GM12864 (cell line): Measurements from ENCODE around the gene RNGTT.

Experiments
- DNase-seq: peaks from one replicate; pipeline ENCODE4 v3.0.0-alpha.2; 2011; ENCODE audit warnings: low read depth
- H3K4me3 ChIP-seq: 2 replicates; pipeline ENCODE4 v1.5.1; 2011; ENCODE audit warnings: mild to moderate bottlenecking, low read depth, low read length, control low read depth
- TF ChIP-seq, protein P1 (sequence below): IDR thresholded peaks from 2 replicates; pipeline ENCODE4 v1.5.1; 2011; ENCODE audit warnings: low read depth, mild to moderate bottlenecking, moderate library complexity, low read length, control low read depth, inconsistent platforms; ENCODE audit errors: missing control alignments

RNGTT gene

GRCh38 chr6:88665131-88665530 lies 298.3 kb downstream of the RNGTT start:
- no peak for DNase-seq
- H3K4me3 ChIP-seq, result no peak overlapping the region
- TF ChIP-seq, protein P1, sequence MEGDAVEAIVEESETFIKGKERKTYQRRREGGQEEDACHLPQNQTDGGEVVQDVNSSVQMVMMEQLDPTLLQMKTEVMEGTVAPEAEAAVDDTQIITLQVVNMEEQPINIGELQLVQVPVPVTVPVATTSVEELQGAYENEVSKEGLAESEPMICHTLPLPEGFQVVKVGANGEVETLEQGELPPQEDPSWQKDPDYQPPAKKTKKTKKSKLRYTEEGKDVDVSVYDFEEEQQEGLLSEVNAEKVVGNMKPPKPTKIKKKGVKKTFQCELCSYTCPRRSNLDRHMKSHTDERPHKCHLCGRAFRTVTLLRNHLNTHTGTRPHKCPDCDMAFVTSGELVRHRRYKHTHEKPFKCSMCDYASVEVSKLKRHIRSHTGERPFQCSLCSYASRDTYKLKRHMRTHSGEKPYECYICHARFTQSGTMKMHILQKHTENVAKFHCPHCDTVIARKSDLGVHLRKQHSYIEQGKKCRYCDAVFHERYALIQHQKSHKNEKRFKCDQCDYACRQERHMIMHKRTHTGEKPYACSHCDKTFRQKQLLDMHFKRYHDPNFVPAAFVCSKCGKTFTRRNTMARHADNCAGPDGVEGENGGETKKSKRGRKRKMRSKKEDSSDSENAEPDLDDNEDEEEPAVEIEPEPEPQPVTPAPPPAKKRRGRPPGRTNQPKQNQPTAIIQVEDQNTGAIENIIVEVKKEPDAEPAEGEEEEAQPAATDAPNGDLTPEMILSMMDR, result no peak

DNA sequence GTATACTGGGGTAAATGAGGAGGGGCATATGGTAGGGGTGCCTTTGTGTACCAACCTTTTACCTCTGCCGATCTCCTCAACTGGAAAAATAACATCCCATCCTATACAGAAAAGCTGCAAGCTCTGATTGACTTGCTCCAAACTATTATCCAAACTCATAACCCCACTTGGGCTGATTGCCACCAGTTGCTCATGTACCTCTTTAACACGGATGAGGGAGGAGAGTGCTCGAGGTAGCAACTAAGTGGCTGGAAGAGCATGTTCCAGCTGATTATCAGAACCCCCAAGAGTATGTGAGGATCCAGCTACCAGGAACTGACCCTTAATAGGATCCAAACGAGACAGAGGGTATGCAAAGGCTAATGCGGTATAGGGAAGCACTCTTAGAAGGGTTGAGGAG lies 299.6 kb downstream of the RNGTT start:
- no peak for DNase-seq
- no peak overlapping the region for H3K4me3 ChIP-seq
- TF ChIP-seq, protein P1, result no peak

DNA sequence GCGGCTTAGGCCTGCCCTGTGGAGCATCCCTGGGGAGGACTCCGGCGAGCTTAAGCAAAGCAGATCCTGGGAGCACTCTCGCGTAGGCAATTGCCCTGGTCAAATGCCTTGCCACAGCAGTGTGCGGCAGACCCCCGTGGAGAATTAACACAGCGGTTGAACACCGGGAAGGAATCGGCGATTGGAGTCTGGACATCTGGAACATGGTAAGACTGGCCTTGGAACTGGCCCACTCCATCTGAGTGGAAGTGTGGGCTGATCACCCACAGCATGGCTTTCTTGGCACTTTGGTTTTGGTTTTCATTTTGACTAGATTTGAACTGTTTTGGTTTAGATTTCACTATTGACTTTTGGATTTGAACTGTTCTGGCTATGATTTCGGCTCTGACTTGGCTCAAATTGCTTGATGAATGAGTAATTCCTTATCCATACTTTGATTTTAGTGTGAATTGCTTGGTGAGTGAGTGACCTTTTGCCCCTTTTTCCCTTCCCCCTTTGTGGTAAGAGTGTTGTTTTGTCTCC lies 300.7 kb downstream of the RNGTT start:
- TF ChIP-seq, protein P1, result no peak
- DNase-seq, result no peak
- H3K4me3 ChIP-seq, result no peak overlapping the region

DNA sequence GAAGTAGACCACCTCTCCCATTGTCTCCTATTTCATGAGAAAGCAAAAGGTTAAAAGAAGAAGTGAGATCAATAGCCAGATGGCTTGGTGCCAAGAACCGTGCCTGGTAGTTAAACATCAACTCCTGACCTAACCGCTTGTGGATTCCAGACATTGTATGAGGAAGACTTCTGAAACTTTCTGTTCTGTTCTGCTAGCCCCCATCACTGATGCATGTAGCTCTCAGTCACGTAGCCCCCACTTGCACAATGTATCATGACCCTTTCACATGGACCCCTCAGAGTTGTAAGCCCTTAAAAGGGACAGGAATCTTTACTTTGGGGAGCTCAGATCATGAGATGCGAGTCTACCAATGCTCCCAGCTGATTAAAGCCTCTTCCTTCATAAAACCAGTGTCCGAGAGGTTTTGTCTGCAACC lies 301.2 kb downstream of the RNGTT start:
- TF ChIP-seq, protein P1, result no peak
- peak; percentile 39 for DNase-seq
- no peak overlapping the region for H3K4me3 ChIP-seq

DNA sequence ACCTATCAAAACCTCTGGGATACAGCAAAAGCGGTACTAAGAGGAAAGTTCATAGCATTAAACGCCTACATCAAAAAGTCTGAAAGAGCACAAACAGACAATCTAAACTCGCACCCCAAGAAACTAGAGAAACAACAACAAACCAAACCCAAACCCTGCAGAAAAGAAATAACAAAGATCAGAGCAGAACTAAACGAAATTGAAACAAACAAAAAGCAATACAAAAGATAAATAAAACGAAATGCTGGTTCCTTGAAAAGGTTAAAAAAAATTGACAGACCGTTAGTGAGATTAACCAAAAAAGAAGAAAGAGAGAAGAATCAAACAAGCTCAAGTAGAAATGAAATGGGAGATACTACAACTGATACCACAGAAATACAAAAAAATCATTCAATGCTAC lies 302.3 kb downstream of the RNGTT start:
- no peak for DNase-seq
- H3K4me3 ChIP-seq, result no peak overlapping the region
- TF ChIP-seq, protein P1, result no peak

- no peak for DNase-seq
- TF ChIP-seq, protein P1, result no peak
- no peak overlapping the region for H3K4me3 ChIP-seq
Measured at GRCh38 chr6:88655586-88655985, 307.8 kb downstream of the RNGTT start.

DNA sequence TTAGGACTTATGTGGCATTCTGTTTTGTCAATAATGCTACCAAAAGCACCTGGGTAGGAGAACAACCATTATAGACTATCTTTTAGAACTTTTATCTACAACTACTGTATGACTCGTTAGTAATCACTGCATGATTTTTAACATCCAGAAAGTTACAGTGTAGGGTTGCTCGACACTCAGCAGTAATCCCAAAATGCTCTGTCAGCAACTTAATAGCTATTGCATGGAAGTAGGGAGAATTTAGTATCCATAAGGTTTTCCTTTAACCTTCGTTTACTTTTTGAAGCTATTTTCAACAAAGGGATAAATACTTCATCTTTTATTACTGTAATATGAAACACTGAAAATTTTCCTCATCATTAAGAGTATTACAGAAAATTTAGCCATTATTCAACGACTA lies 309.5 kb downstream of the RNGTT start:
- H3K4me3 ChIP-seq, result no peak overlapping the region
- DNase-seq, result no peak
- TF ChIP-seq, protein P1, result no peak
